Activated CD8-positive, alpha-beta T cell treated with anti-CD3 and anti-CD28 coated beads, Interleukin-2, amount 10 ng/mL, durations not matched to agents 7 days and 5 days (primary cell): ENCODE results near the gene NTM. TPM values are rescaled to one million over a fixed set of nuclear protein-coding genes. Genes with fewer than 3 reads are reported as not detected.

Experiments
- ATAC-seq: fragments of 150-1000 bp; cut with Tn5 transposase; one replicate; pipeline ENCODE4 v1.10.0; 2021; ENCODE audit warnings: moderate library complexity
- CTCF ChIA-PET: fragments of 350-600 bp; sonication (Branson Sonifier 250); formaldehyde crosslinking; loops from one replicate; lab custom pipeline; 2021; ENCODE audit warnings: antibody characterized with exemption; lab: Charles Lee
- POLR2A ChIA-PET: fragments of 350-600 bp; sonication (Branson Sonifier 250); formaldehyde crosslinking; loops from one replicate; lab custom pipeline; 2021; ENCODE audit warnings: antibody characterized with exemption; lab: Charles Lee
- DNase-seq: peaks from one replicate; pipeline ENCODE4 v3.0.0-alpha.2; 2020
- H3K27ac Mint-ChIP-seq: one replicate; pipeline ENCODE4 v1.8.0; 2021; ENCODE audit warnings: mild to moderate bottlenecking, mixed read lengths
- H3K27me3 Mint-ChIP-seq: one replicate; pipeline ENCODE4 v1.8.0; 2021; ENCODE audit warnings: low read depth, mixed read lengths
- H3K36me3 Mint-ChIP-seq: one replicate; pipeline ENCODE4 v1.8.0; 2021; ENCODE audit warnings: low read depth, mixed read lengths
- H3K4me1 Mint-ChIP-seq: one replicate; pipeline ENCODE4 v1.8.0; 2021; ENCODE audit warnings: low read depth, mixed read lengths
- H3K4me3 Mint-ChIP-seq: one replicate; pipeline ENCODE4 v1.8.0; 2021; ENCODE audit warnings: mild to moderate bottlenecking, mixed read lengths
- H3K9me3 Mint-ChIP-seq: one replicate; pipeline ENCODE4 v1.8.0; 2022; ENCODE audit warnings: mixed read lengths; ENCODE audit not compliant: insufficient read depth
- total RNA-seq, 2 experiments: library from RNA; stranded (reverse); gene quantifications; one replicate each; pipeline ENCODE4 v1.2.3, GENCODE V29; 2021

Gene NTM
- total RNA-seq, 2 experiments from 2014 or later = not detected

- Mint-ChIP-seq H3K27ac (no peak overlapping the region), H3K9me3 (peaks cover 10% of the 10 kb centered on the region), H3K36me3 (no peaks in the 10 kb centered on the region), H3K4me1 (no peaks in the 10 kb centered on the region), H3K4me3 (no peak overlapping the region), H3K27me3 (no peaks in the 10 kb centered on the region)
- no peak for ATAC-seq
- DNase-seq = no peak
- POLR2A ChIA-PET = no interaction called here
- CTCF ChIA-PET = no interaction called here
Measured at GRCh38 chr11:131350872-131351271, 19.5 kb upstream of the NTM start.

- no peaks in the 10 kb centered on the region for H3K4me1 Mint-ChIP-seq
- no peak overlapping the region for H3K4me3 Mint-ChIP-seq
- peaks cover 10% of the 10 kb centered on the region for H3K9me3 Mint-ChIP-seq
- H3K27ac Mint-ChIP-seq = no peak overlapping the region
- CTCF ChIA-PET = no interaction called here
- no peak for ATAC-seq
- no peaks in the 10 kb centered on the region for H3K36me3 Mint-ChIP-seq
- POLR2A ChIA-PET = no interaction called here
- H3K27me3 Mint-ChIP-seq = no peaks in the 10 kb centered on the region
- no peak for DNase-seq
Measured at GRCh38 chr11:131351848-131352247, 18.6 kb upstream of the NTM start.

GRCh38 chr11:131353766-131354165 is 16.6 kb upstream of the NTM start:
- DNase-seq (no peak), ATAC-seq (no peak)
- Mint-ChIP-seq H3K27ac (no peak overlapping the region), H3K36me3 (no peaks in the 10 kb centered on the region), H3K4me3 (no peak overlapping the region), H3K9me3 (peaks cover 10% of the 10 kb centered on the region), H3K4me1 (no peaks in the 10 kb centered on the region), H3K27me3 (no peaks in the 10 kb centered on the region)
- ChIA-PET CTCF (no interaction called here), POLR2A (no interaction called here)

DNA sequence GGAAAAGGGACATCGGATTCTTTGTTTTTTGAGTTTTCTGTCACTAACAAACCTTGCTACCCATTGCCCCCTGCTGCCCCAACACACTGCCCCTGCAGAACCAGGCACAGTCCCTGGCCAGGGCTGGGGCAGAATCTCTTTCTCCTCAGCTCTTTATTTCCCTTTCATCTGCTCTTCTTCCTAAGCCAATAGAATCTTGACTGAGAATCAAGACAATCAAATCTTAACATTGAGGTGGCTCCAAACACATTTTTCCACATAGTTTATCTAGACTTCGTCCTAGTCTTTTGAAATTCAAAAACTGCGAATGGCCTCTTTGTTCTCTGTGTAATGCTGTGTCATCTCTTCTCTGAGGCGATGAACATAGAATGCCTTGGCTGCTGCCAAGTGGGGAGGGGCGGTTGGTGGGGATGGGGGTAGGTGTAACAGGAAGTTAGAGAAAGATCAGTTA is 16.1 kb upstream of the NTM start:
- Mint-ChIP-seq H3K27ac (no peak overlapping the region), H3K36me3 (no peaks in the 10 kb centered on the region), H3K9me3 (peaks cover 10% of the 10 kb centered on the region), H3K4me1 (no peaks in the 10 kb centered on the region), H3K4me3 (no peak overlapping the region), H3K27me3 (no peaks in the 10 kb centered on the region)
- DNase-seq = no peak
- ChIA-PET POLR2A (no interaction called here), CTCF (no interaction called here)
- ATAC-seq = no peak

DNA sequence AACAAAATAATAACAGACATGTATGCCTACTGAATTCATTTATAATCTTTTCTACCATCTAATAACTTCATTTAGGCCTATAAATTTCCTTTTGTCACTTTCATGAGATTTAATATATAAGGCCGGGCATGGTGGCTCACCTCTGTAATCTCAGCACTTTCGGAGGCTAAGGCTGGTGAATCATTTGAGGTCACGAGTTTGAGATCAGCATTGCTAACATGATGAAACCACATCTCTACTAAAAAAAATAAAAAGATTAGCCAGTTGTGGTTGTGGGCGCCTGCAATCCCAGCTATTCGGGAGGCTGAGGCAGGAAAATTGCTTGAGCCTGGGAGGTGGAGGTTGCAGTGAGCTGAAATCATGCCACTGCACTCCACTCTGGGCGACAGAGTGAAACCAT is 14.2 kb upstream of the NTM start:
- Mint-ChIP-seq H3K9me3 (peaks cover 8% of the 10 kb centered on the region), H3K4me3 (no peak overlapping the region), H3K27me3 (no peaks in the 10 kb centered on the region), H3K4me1 (no peaks in the 10 kb centered on the region), H3K36me3 (no peaks in the 10 kb centered on the region), H3K27ac (no peak overlapping the region)
- ATAC-seq (no peak), DNase-seq (no peak)
- CTCF ChIA-PET = no interaction called here
- POLR2A ChIA-PET = no interaction called here

DNA sequence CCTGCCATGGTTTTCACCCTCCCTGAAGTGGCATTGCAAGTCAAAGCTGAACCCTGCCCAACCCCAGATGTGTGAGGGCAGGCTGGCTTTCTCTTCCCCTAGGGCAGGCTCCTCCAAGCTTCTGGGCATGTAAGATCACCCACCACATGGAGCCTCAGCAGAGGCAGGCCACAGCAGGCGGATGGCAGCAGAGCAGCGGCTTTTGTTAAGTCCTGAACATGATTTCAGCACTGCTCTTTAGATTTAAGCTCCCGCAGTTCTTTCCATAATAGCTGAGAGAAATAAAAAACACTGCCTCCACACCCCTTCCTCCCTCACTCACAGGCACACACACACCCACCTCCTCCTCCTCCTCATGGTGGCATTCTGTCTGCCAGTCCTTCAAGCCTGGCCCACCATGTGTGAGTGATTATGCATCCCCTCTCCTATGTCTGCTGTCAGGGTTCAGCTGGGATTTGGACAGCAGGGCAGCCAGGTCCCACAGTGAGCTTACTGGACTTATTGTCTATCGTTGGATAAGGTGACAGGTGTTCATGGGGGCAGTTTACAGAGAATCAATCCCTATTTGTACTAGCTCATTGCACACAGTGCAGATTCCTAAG is 5.0 kb upstream of the NTM start:
- POLR2A ChIA-PET = no interaction called here
- H3K4me3 Mint-ChIP-seq = no peak overlapping the region
- no peak for DNase-seq
- no peaks in the 10 kb centered on the region for H3K27me3 Mint-ChIP-seq
- H3K27ac Mint-ChIP-seq = no peak overlapping the region
- no peaks in the 10 kb centered on the region for H3K36me3 Mint-ChIP-seq
- ATAC-seq = no peak
- no peaks in the 10 kb centered on the region for H3K9me3 Mint-ChIP-seq
- CTCF ChIA-PET = no interaction called here
- no peaks in the 10 kb centered on the region for H3K4me1 Mint-ChIP-seq

DNA sequence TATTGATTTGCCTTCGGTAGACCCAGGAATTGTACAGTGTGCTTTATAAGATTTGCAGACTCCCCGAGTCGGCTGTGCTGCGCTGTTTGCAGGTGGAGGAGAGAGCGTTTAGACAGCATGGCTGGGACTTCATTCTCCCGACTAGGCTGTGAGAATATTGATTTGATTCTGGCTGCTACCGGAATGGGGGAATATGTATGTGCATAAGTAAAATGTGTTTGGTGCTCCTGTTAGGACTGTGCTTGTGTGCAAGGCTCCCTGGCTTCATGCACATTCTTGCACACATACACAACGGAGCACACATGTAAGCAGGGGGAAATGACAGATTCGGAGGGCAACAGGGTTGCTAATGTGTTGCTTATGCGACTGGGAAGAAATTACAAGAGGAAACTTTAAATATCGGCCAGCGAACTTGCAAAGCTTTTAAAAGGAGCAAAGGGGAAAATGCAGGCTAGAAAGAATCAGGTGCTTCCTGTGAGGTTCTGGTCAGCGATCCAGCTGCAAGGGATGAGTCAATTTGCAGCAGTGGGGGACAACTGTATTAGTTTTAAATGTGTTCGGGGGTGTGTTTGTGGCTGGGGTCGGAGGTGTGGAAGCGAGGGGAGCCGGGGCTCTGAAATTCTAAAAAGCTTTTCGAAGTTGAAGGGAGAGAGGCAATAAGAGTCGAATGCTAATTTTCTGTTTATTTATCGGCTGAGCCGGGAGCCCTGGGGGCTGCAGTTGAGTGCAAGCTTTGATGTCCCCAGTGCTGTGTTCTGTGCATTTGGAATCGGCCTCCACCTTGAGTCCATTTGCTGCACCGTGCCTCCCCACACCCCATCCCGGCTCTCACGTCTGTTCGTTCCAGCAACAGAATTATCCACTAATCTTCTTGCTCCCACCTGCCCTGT is 731 bp downstream of the NTM start:
- no peak overlapping the region for H3K4me3 Mint-ChIP-seq
- no peak overlapping the region for H3K27ac Mint-ChIP-seq
- POLR2A ChIA-PET = no interaction called here
- H3K27me3 Mint-ChIP-seq = no peaks in the 10 kb centered on the region
- ATAC-seq = no peak
- CTCF ChIA-PET = no interaction called here
- H3K4me1 Mint-ChIP-seq = no peaks in the 10 kb centered on the region
- no peaks in the 10 kb centered on the region for H3K9me3 Mint-ChIP-seq
- DNase-seq = no peak
- H3K36me3 Mint-ChIP-seq = no peaks in the 10 kb centered on the region

DNA sequence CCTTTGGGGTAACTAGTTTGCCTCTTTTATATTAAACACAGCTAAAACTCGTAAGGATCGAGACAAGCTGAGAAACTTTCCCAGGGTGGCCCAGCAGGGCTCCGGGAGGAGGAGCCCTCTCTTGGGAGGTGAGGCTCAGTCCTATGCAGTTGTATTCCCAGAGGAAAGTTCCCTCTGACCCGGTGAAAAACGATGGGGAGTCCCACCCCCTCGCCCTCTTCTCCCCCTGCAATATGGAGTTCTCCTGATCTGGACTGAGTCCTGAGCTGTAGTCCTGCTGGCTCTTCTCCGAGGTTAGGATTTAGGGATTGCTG is 1.3 kb downstream of the NTM start:
- CTCF ChIA-PET = no interaction called here
- no peak for ATAC-seq
- Mint-ChIP-seq H3K4me3 (no peak overlapping the region), H3K4me1 (no peaks in the 10 kb centered on the region), H3K36me3 (no peaks in the 10 kb centered on the region), H3K27ac (no peak overlapping the region), H3K27me3 (no peaks in the 10 kb centered on the region), H3K9me3 (no peaks in the 10 kb centered on the region)
- POLR2A ChIA-PET = no interaction called here
- no peak for DNase-seq

GRCh38 chr11:131372234-131372962 is 2.0 kb downstream of the NTM start:
- H3K36me3 Mint-ChIP-seq = no peaks in the 10 kb centered on the region
- ChIA-PET POLR2A (no interaction called here), CTCF (interaction anchor here (0.8 kb wide), 1 partner anchor 14 kb away, joined by 4 read pairs; no protein-coding TSS in a partner anchor)
- no peak overlapping the region for H3K4me3 Mint-ChIP-seq
- H3K9me3 Mint-ChIP-seq = no peaks in the 10 kb centered on the region
- no peak overlapping the region for H3K27ac Mint-ChIP-seq
- ATAC-seq (no peak), DNase-seq (no peak)
- H3K27me3 Mint-ChIP-seq = no peaks in the 10 kb centered on the region
- H3K4me1 Mint-ChIP-seq = no peaks in the 10 kb centered on the region

DNA sequence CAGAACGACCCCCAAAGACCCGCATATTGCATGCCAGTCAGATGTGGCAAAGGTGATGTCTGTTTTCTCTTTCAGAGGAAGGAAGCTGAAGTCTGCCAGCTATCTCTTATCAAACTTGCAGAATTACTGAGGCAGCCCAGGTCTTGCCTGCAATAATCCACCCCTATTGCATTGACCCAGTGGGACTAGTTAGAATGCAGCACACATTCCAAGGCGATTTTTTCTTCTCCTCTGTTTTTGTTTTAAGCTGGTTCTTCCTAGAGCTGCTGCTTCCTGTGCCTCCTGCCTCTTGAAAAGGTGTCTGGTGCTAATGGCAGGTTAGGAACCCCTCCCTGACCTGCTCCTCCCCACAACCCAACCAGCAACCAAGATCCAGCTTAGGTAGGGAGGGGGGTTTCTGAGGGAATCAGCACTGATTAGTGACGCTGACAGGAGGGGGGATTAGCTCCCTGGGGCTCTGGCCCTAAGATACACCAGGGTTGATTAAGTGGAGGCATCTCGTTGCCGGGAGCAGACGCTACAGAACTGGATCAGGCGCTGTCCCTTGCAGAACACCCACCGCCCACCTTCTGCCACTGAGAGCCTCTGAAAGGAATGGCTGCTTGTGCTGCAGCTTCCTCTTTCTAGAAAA is 2.8 kb downstream of the NTM start:
- Mint-ChIP-seq H3K36me3 (no peaks in the 10 kb centered on the region), H3K4me3 (no peak overlapping the region), H3K9me3 (no peaks in the 10 kb centered on the region), H3K4me1 (no peaks in the 10 kb centered on the region), H3K27me3 (no peaks in the 10 kb centered on the region), H3K27ac (no peak overlapping the region)
- DNase-seq = no peak
- ATAC-seq = no peak
- ChIA-PET CTCF (interaction anchor here (0.8 kb wide), 1 partner anchor 13 kb away, joined by 4 read pairs; no protein-coding TSS in a partner anchor), POLR2A (no interaction called here)

- CTCF ChIA-PET = no interaction called here
- H3K9me3 Mint-ChIP-seq = no peaks in the 10 kb centered on the region
- no peak overlapping the region for H3K4me3 Mint-ChIP-seq
- POLR2A ChIA-PET = no interaction called here
- no peak overlapping the region for H3K27ac Mint-ChIP-seq
- H3K27me3 Mint-ChIP-seq = no peaks in the 10 kb centered on the region
- H3K36me3 Mint-ChIP-seq = no peaks in the 10 kb centered on the region
- DNase-seq (no peak), ATAC-seq (no peak)
- H3K4me1 Mint-ChIP-seq = no peaks in the 10 kb centered on the region
Measured at GRCh38 chr11:131373756-131374155, 3.3 kb downstream of the NTM start.

DNA sequence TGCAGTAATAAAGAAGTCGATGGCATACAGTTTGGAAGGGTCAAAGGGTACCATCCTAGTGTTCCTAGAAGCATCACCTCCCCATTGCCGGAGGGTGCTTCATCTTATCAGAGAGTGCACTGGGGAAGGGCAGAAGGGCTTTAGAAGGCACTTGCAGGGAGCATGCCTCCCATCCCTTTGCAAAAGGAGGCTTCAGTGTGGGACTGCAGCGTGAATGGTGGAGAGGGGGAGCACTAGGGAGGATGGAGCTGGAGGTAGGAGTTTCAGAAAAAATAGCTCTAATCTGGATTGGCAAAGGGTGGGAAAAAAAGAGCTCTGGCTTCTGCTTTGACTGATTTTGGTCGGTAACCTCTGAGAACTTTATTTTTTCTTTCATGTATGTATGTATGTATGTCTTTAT is 5.0 kb downstream of the NTM start:
- Mint-ChIP-seq H3K4me1 (no peaks in the 10 kb centered on the region), H3K4me3 (no peak overlapping the region), H3K27ac (no peak overlapping the region), H3K27me3 (no peaks in the 10 kb centered on the region), H3K9me3 (no peaks in the 10 kb centered on the region), H3K36me3 (no peaks in the 10 kb centered on the region)
- POLR2A ChIA-PET = no interaction called here
- DNase-seq = no peak
- no peak for ATAC-seq
- CTCF ChIA-PET = no interaction called here
